VCaP (cell line): ENCODE data around the gene ZNF519.

Source experiments
- H3K27ac ChIP-seq: fragments of 450-650 bp; 2 replicates; pipeline ENCODE4 v1.5.1; 2017
- TF ChIP-seq, protein P1 (sequence below): fragments of 450-650 bp; conservative IDR thresholded peaks from 2 replicates; pipeline ENCODE4 v1.5.1; 2017; ENCODE audit warnings: mild to moderate bottlenecking, moderate library complexity

Gene ZNF519

DNA sequence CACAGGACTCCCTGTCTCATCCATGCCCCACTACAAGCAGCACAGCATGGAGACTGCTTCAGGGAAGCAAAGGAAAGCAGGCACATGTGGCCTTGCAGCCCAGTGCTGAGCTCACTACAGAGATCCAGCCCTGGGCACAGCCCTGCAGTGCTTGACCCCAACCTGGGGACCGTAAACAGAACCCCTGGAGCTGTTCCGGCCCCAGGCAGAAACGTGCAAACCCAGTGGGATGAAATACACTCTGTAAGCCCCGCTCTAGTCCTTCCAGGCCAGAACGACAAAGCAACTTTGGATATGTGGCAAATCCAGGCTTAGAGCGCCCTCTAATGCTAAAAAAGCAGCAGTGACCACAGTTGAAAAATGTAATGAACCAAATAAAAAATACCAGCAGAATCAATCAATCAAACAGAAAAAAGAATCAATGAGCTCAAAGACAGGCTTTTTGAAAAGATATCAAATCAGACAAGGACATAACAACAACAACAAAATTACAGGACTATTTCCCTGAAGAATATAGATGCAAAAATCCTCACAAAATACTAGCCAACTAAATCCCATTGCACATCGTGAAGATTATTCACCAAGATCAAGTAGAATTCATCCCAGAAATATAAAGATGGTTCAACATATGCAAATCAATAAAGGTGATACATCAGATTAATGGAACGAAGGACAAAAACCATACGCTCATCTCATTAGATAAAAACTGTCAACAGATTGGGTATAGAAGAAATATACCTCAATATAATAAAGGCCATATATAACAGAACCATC lies 45.6 kb downstream of the ZNF519 start:
- TF ChIP-seq, protein P1, sequence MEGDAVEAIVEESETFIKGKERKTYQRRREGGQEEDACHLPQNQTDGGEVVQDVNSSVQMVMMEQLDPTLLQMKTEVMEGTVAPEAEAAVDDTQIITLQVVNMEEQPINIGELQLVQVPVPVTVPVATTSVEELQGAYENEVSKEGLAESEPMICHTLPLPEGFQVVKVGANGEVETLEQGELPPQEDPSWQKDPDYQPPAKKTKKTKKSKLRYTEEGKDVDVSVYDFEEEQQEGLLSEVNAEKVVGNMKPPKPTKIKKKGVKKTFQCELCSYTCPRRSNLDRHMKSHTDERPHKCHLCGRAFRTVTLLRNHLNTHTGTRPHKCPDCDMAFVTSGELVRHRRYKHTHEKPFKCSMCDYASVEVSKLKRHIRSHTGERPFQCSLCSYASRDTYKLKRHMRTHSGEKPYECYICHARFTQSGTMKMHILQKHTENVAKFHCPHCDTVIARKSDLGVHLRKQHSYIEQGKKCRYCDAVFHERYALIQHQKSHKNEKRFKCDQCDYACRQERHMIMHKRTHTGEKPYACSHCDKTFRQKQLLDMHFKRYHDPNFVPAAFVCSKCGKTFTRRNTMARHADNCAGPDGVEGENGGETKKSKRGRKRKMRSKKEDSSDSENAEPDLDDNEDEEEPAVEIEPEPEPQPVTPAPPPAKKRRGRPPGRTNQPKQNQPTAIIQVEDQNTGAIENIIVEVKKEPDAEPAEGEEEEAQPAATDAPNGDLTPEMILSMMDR = peak; percentile 87
- no peak overlapping the region for H3K27ac ChIP-seq

DNA sequence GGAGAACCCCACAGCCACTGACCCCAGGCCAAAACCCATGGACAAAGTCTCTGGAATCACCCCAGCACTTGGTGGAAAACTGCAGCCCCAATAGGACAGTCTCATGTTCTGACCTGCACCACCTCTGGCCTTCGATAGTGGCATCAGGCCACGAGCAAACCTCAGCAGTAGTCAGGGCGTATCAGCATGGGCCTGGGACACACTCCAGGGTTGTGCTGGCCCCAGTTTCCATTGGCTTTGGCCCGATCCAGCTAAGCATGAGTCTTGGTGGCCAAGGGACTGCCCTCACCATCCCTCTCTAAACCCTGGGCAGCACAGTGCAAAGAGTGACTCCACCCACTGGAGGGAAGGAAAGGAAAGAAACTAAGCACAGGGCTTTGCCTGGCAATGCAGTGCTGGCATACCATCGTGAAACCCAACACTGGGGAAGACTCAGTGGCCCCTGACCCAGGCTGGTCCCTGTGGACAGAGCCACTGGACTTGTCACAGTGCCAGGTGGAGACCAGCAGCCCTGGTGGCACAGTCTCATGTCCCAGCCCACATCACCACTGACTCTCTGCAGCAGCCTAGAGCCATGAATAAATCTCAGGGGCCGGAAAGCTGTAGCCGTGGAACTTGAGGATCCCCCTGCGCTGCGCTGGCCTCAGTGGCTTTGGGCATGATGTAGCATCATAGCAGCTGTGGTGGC lies 46.3 kb downstream of the ZNF519 start:
- TF ChIP-seq, protein P1 = no peak
- no peak overlapping the region for H3K27ac ChIP-seq

DNA sequence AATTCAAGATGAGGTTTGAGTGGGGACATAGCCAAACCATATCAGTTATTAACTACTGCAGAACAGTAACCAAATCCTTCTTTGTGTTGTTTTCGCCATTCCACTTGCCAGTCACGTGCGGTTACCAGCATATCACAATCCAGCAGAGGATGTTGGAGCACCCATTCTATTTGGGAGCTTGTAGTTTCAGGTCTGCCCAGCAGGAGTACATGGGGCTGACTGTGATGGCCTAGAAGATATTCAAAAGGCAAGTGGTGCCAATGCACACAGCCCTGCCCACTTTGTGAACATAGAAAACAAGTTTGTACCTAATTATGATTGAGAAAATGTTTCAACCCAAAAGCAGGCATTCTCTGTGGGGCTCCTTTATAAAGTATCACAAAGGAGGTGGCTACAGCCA lies 57.0 kb downstream of the ZNF519 start:
- TF ChIP-seq, protein P1 = no peak; the same call in 1 of the 2 replicates
- H3K27ac ChIP-seq = no peak overlapping the region

DNA sequence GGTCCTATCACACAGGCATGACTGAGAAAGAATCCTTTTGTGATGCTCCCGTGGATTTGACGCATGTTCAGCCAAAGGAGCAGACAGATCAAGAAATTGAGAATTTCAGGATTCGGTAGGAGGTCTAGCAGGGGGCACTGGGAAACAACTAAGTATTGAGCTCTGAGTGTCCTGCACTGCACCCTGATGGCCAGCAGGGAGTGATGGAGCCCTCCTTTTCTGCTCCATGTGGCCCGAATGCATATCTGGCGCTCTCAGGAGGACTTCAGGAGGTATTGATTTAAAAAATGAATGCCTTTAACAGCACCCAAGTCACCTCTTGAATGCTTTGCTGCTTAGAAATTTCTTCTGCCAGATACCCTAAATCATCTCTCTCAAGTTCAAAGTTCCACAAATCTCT lies 58.0 kb downstream of the ZNF519 start:
- no peak overlapping the region for H3K27ac ChIP-seq
- TF ChIP-seq, protein P1 = peak; percentile 46

DNA sequence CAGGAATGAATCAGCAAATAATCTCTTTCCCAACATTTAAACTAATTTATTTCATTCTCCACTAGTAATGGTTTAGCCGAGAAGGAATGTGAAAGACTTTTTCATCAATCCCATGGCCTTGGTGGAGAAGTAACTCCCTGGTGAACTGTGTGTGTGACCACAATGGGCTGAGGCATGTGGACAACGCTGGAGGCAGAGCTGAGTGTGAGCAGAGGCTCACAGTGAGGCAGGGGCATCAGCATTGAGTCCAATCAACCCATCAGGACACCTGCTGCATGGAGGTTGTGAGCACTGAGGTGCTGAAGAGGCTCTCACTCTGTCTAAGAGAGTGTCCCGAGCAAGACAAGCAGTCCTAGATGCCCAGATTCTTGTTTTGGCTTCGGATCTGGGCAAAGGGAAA lies 78.6 kb downstream of the ZNF519 start:
- H3K27ac ChIP-seq = no peak overlapping the region
- TF ChIP-seq, protein P1 = no peak
